SU-DHL-6 (cell line): Measurements from ENCODE around the gene MANEA.

Source experiments
- H2AFZ ChIP-seq: fragments of 200-600 bp; sonication (generic); 2 replicates; pipeline ENCODE4 v1.6.1; 2014; ENCODE audit warnings: low read depth, mild to moderate bottlenecking, moderate library complexity, mixed read lengths, antibody characterized with exemption, low read length; ENCODE audit not compliant: severe bottlenecking
- H3F3A ChIP-seq: fragments of 200-600 bp; shearing (Covaris generic); 2 replicates; pipeline ENCODE4 v1.6.0; 2016; ENCODE audit warnings: antibody characterized with exemption, mild to moderate bottlenecking; ENCODE audit not compliant: insufficient read depth
- H3K27ac ChIP-seq: fragments of 200-600 bp; sonication (generic); 2 replicates; pipeline ENCODE4 v1.5.1; 2016; ENCODE audit warnings: low read depth, mild to moderate bottlenecking, low read length, moderate library complexity, mixed read lengths
- H3K27me3 ChIP-seq: fragments of 200-600 bp; sonication (generic), shearing (Covaris generic); 2 replicates; pipeline ENCODE4 v1.6.0; 2014; ENCODE audit warnings: mild to moderate bottlenecking, low read length
- H3K36me3 ChIP-seq: fragments of 200-600 bp; sonication (generic); 2 replicates; pipeline ENCODE4 v1.6.1; 2014; ENCODE audit warnings: mild to moderate bottlenecking, low read length, mixed read lengths
- H3K4me2 ChIP-seq: fragments of 300-600, 200-600 bp; shearing (Covaris generic), sonication (generic); 2 replicates; pipeline ENCODE4 v1.6.0; 2014; ENCODE audit warnings: low read length, low read depth, mild to moderate bottlenecking; ENCODE audit not compliant: poor library complexity, severe bottlenecking
- H3K4me3 ChIP-seq: fragments of 200-600 bp; sonication (generic); 2 replicates; pipeline ENCODE4 v1.5.1; 2014; ENCODE audit warnings: antibody characterized with exemption, low read length, mild to moderate bottlenecking, mixed read lengths; ENCODE audit not compliant: insufficient read depth, poor library complexity, severe bottlenecking
- H3K79me2 ChIP-seq: fragments of 200-600 bp; sonication (generic); 2 replicates; pipeline ENCODE4 v1.6.1; 2014; ENCODE audit warnings: mild to moderate bottlenecking, low read length, moderate library complexity; ENCODE audit not compliant: insufficient read depth
- H3K9ac ChIP-seq: fragments of 200-600 bp; sonication (generic); 2 replicates; pipeline ENCODE4 v1.7.0; 2014; ENCODE audit warnings: mild to moderate bottlenecking, low read length
- H3K9me2 ChIP-seq: fragments of 200-600 bp; sonication (generic); replicated peaks from 2 replicates; pipeline ENCODE4 v1.6.1; 2014; ENCODE audit warnings: low read length; ENCODE audit not compliant: insufficient read depth
- H3K9me3 ChIP-seq: fragments of 200-600 bp; sonication (generic); 2 replicates; pipeline ENCODE4 v1.6.1; 2014; ENCODE audit warnings: low read length, mixed read lengths; ENCODE audit not compliant: insufficient read depth
- H4K20me1 ChIP-seq: fragments of 200-600 bp; sonication (generic); 2 replicates; pipeline ENCODE4 v1.6.1; 2014; ENCODE audit warnings: low read depth, mild to moderate bottlenecking, antibody characterized with exemption, low read length, moderate library complexity, mixed read lengths
- CTCF ChIP-seq: fragments of 200-600 bp; sonication (generic); IDR thresholded peaks from one replicate; pipeline ENCODE4 v1.5.1; 2017; ENCODE audit warnings: antibody characterized with exemption, mild to moderate bottlenecking, low read length, moderate library complexity; ENCODE audit not compliant: insufficient read depth, poor library complexity, severe bottlenecking
- EZH2phosphoT487 ChIP-seq: fragments of 200-600 bp; sonication (generic), shearing (Covaris generic); conservative IDR thresholded peaks from 2 replicates; pipeline ENCODE4 v1.6.1; 2018; ENCODE audit warnings: mild to moderate bottlenecking, antibody characterized with exemption, low read length, moderate library complexity, mixed read lengths

Gene MANEA

GRCh38 chr6:95636552-95637431, 59.5 kb downstream of the MANEA start:
- no peaks in the 10 kb centered on the region for H3K9me3 ChIP-seq
- no peak for TF ChIP-seq EZH2phosphoT487
- no peak for TF ChIP-seq CTCF
- no peaks in the 10 kb centered on the region for H3K9me2 ChIP-seq
- H3K79me2 ChIP-seq = no peaks in the 10 kb centered on the region
- no peak overlapping the region for H3K4me2 ChIP-seq
- H3K27ac ChIP-seq = no peak overlapping the region
- no peaks in the 10 kb centered on the region for H3K27me3 ChIP-seq
- no peaks in the 10 kb centered on the region for H3F3A ChIP-seq
- no peaks in the 10 kb centered on the region for H3K36me3 ChIP-seq
- no peaks in the 10 kb centered on the region for H4K20me1 ChIP-seq
- H2AFZ ChIP-seq = no peak overlapping the region
- H3K4me3 ChIP-seq = no peak overlapping the region
- H3K9ac ChIP-seq = no peak overlapping the region

DNA sequence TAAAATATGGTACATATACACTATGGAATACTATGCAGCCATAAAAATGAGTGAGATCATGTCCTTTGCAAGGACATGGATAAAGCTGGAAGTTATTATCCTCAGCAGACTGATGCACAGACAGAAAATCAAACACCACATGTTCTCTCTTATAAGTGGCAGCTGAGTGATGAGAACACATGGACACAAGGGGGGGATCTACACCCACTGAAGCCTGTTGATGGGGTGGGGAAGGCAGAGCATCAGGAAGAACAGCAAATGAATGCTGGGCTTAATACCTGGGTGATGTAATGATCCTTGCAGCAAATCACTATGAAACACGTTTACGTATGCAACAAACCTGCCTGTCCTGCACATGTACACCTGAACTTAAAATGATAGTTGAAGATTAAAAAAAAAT, 71.3 kb downstream of the MANEA start:
- H3K9ac ChIP-seq = no peak overlapping the region
- no peak overlapping the region for H3K4me2 ChIP-seq
- H3F3A ChIP-seq = no peaks in the 10 kb centered on the region
- no peak overlapping the region for H3K27ac ChIP-seq
- TF ChIP-seq EZH2phosphoT487 = no peak
- TF ChIP-seq CTCF = no peak
- no peaks in the 10 kb centered on the region for H3K79me2 ChIP-seq
- H4K20me1 ChIP-seq = no peaks in the 10 kb centered on the region
- no peaks in the 10 kb centered on the region for H3K36me3 ChIP-seq
- H2AFZ ChIP-seq = no peak overlapping the region
- H3K9me3 ChIP-seq = no peaks in the 10 kb centered on the region; the same call in 1 of the 2 replicates
- no peaks in the 10 kb centered on the region for H3K9me2 ChIP-seq
- no peak overlapping the region for H3K4me3 ChIP-seq
- no peaks in the 10 kb centered on the region for H3K27me3 ChIP-seq

DNA sequence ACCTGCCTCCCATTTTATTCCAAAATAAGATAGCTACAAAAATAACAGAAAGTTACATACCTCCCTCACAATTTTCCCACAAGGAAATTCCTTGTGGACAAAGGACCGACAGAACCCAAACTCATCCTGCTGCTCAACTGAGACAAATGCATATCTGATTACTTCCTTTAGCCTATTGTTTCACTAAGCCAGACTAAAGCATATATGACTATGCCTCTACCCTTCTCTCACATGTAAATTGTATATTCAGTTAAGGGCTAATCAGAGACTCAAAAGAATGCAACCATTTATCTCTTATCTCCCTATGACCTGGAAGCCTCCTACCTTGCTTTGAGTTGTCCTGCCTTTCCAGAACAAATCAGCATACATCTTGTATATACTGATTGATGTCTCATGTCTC, 72.1 kb downstream of the MANEA start:
- TF ChIP-seq EZH2phosphoT487 = no peak
- TF ChIP-seq CTCF = no peak
- H3K79me2 ChIP-seq = no peaks in the 10 kb centered on the region

More for the DNA sequence above, 72.1 kb downstream of the MANEA start:
- Histone ChIP-seq H3K4me2 (no peak overlapping the region), H3K36me3 (no peaks in the 10 kb centered on the region), H3K4me3 (no peak overlapping the region), H3K27me3 (no peaks in the 10 kb centered on the region), H3K9me3 (no peaks in the 10 kb centered on the region; the same call in 1 of the 2 replicates), H3K27ac (no peak overlapping the region), H3F3A (no peaks in the 10 kb centered on the region), H4K20me1 (no peaks in the 10 kb centered on the region), H3K9ac (no peak overlapping the region), H2AFZ (no peak overlapping the region), H3K9me2 (no peaks in the 10 kb centered on the region)
